Measurements from ENCODE around the gene ZNF672. TPM values are rescaled to one million over a fixed set of nuclear protein-coding genes. Genes with fewer than 3 reads are reported as not detected.
"Not testable (repeated sequence)": the region's sequence is repeated elsewhere in the genome, so short reads cannot be mapped to it uniquely, and the experiment has no call there.

Gene ZNF672
- total RNA-seq: 10 to 100 TPM; 42.2 to 47.6 TPM

GRCh38 chr1:248837781-248838356, at the start of gene ZNF672:
Gene ZNF672 (plus strand): TSS chr1:248838224. CDS start chr1:248847275, 9,051 bp downstream.
- no peaks in the 10 kb centered on the region for H3K9me3 Mint-ChIP-seq
- peaks cover 35% of the 10 kb centered on the region for H3K4me1 Mint-ChIP-seq (ENCODE audit: low read depth)
- peaks cover 0 to 1% of the 10 kb centered on the region in 2 donors for H3K36me3 Mint-ChIP-seq (ENCODE audit: insufficient read depth in 2 of 2)
- peak within 1 kb of the TSS; percentile 81 for H3K27ac Mint-ChIP-seq
- ATAC-seq (replicated peaks in 1 of 2) (peak; percentile 85 to 87), DNase-seq (peak; percentile 95 to 96)
- H3K27me3 Mint-ChIP-seq (ENCODE audit: low read depth): no peaks in the 10 kb centered on the region
- no peak within 1 kb of the TSS for H3K4me3 Mint-ChIP-seq

- H3K27me3 Mint-ChIP-seq (ENCODE audit: low read depth): peaks cover 21% of the 10 kb centered on the region
- no peak overlapping the region for H3K4me3 Mint-ChIP-seq
- no peaks in the 10 kb centered on the region for H3K36me3 Mint-ChIP-seq (ENCODE audit: insufficient read depth in 2 of 2)
- ATAC-seq (replicated peaks in 1 of 2): no peak
- peaks cover 11% of the 10 kb centered on the region for H3K4me1 Mint-ChIP-seq (ENCODE audit: low read depth)
- no peak for DNase-seq
- H3K27ac Mint-ChIP-seq: no peak overlapping the region
- H3K9me3 Mint-ChIP-seq: peaks cover 0 to 3% of the 10 kb centered on the region in 2 donors
Observed at GRCh38 chr1:248788327-248788726, 49.7 kb upstream of the ZNF672 start.

GRCh38 chr1:248789337-248789736, 48.7 kb upstream of the ZNF672 start:
- not testable (repeated sequence) for H3K36me3 Mint-ChIP-seq (ENCODE audit: insufficient read depth in 2 of 2); H3K27ac Mint-ChIP-seq; DNase-seq; ATAC-seq (replicated peaks in 1 of 2); H3K4me3 Mint-ChIP-seq; H3K9me3 Mint-ChIP-seq
- peaks cover 18% of the 10 kb centered on the region for H3K27me3 Mint-ChIP-seq (ENCODE audit: low read depth)
- H3K4me1 Mint-ChIP-seq (ENCODE audit: low read depth): peaks cover 20% of the 10 kb centered on the region

- Mint-ChIP-seq H3K4me1 (ENCODE audit: low read depth) (peaks cover 20% of the 10 kb centered on the region), H3K27ac (no peak overlapping the region), H3K9me3 (peaks cover 4 to 9% of the 10 kb centered on the region in 2 donors), H3K36me3 (ENCODE audit: insufficient read depth in 2 of 2) (peaks cover 3 to 6% of the 10 kb centered on the region in 2 donors), H3K27me3 (ENCODE audit: low read depth) (peaks cover 14% of the 10 kb centered on the region), H3K4me3 (no peak overlapping the region)
- ATAC-seq (replicated peaks in 1 of 2) (no peak), DNase-seq (no peak)
Observed at GRCh38 chr1:248790456-248790855, 47.6 kb upstream of the ZNF672 start.

GRCh38 chr1:248791010-248791409, 47.0 kb upstream of the ZNF672 start:
- DNase-seq: no peak
- H3K27me3 Mint-ChIP-seq (ENCODE audit: low read depth): peaks cover 8% of the 10 kb centered on the region
- no peak for ATAC-seq (replicated peaks in 1 of 2)
- peaks cover 16% of the 10 kb centered on the region for H3K4me1 Mint-ChIP-seq (ENCODE audit: low read depth)
- no peak overlapping the region for H3K27ac Mint-ChIP-seq
- peaks cover 3 to 6% of the 10 kb centered on the region in 2 donors for H3K36me3 Mint-ChIP-seq (ENCODE audit: insufficient read depth in 2 of 2)
- H3K9me3 Mint-ChIP-seq: peaks cover 4 to 9% of the 10 kb centered on the region in 2 donors
- no peak overlapping the region for H3K4me3 Mint-ChIP-seq

- peaks cover 4 to 9% of the 10 kb centered on the region in 2 donors for H3K9me3 Mint-ChIP-seq
- DNase-seq (no peak), ATAC-seq (replicated peaks in 1 of 2) (no peak)
- no peak overlapping the region for H3K4me3 Mint-ChIP-seq
- H3K27me3 Mint-ChIP-seq (ENCODE audit: low read depth): peaks cover 3% of the 10 kb centered on the region
- no peak overlapping the region for H3K27ac Mint-ChIP-seq
- peaks cover 9% of the 10 kb centered on the region for H3K4me1 Mint-ChIP-seq (ENCODE audit: low read depth)
- H3K36me3 Mint-ChIP-seq (ENCODE audit: insufficient read depth in 2 of 2): peaks cover 3 to 6% of the 10 kb centered on the region in 2 donors
Observed at GRCh38 chr1:248792342-248792741, 45.7 kb upstream of the ZNF672 start.

- peaks cover 4 to 9% of the 10 kb centered on the region in 2 donors for H3K9me3 Mint-ChIP-seq
- ATAC-seq (replicated peaks in 1 of 2): peak; percentile 88 to 94
Observed at GRCh38 chr1:248793592-248793991, 44.4 kb upstream of the ZNF672 start.

GRCh38 chr1:248794663-248795062, 43.4 kb upstream of the ZNF672 start:
- ATAC-seq (replicated peaks in 1 of 2); H3K9me3 Mint-ChIP-seq; H3K4me3 Mint-ChIP-seq; DNase-seq; H3K27ac Mint-ChIP-seq; H3K36me3 Mint-ChIP-seq (ENCODE audit: insufficient read depth in 2 of 2); H3K4me1 Mint-ChIP-seq (ENCODE audit: low read depth): not testable (repeated sequence)
- H3K27me3 Mint-ChIP-seq (ENCODE audit: low read depth): peaks cover 21% of the 10 kb centered on the region

More at GRCh38 chr1:248793592-248793991, 44.4 kb upstream of the ZNF672 start:
- H3K36me3 Mint-ChIP-seq (ENCODE audit: insufficient read depth in 2 of 2): peaks cover 3 to 6% of the 10 kb centered on the region in 2 donors
- H3K4me3 Mint-ChIP-seq: no peak overlapping the region
- no peak overlapping the region for H3K27ac Mint-ChIP-seq
- peaks cover 16% of the 10 kb centered on the region for H3K27me3 Mint-ChIP-seq (ENCODE audit: low read depth)
- peaks cover 9% of the 10 kb centered on the region for H3K4me1 Mint-ChIP-seq (ENCODE audit: low read depth)
- peak; percentile 19 to 42 for DNase-seq

GRCh38 chr1:248798791-248799190, 39.2 kb upstream of the ZNF672 start:
- peaks cover 6% of the 10 kb centered on the region for H3K4me1 Mint-ChIP-seq (ENCODE audit: low read depth)
- H3K27ac Mint-ChIP-seq: no peak overlapping the region
- DNase-seq (no peak), ATAC-seq (replicated peaks in 1 of 2) (no peak)
- H3K27me3 Mint-ChIP-seq (ENCODE audit: low read depth): peaks cover 21% of the 10 kb centered on the region
- peaks cover 3 to 5% of the 10 kb centered on the region in 2 donors for H3K9me3 Mint-ChIP-seq
- peaks cover 2 to 3% of the 10 kb centered on the region in 2 donors for H3K36me3 Mint-ChIP-seq (ENCODE audit: insufficient read depth in 2 of 2)
- no peak overlapping the region for H3K4me3 Mint-ChIP-seq

- H3K36me3 Mint-ChIP-seq (ENCODE audit: insufficient read depth in 2 of 2): no peaks in the 10 kb centered on the region
- peaks cover 10% of the 10 kb centered on the region for H3K4me1 Mint-ChIP-seq (ENCODE audit: low read depth)
- no peak overlapping the region for H3K4me3 Mint-ChIP-seq
- no peak for DNase-seq
- no peak for ATAC-seq (replicated peaks in 1 of 2)
- H3K9me3 Mint-ChIP-seq: no peaks in the 10 kb centered on the region
- peak overlapping the region; percentile 76 for H3K27ac Mint-ChIP-seq
- H3K27me3 Mint-ChIP-seq (ENCODE audit: low read depth): peaks cover 21% of the 10 kb centered on the region
Observed at GRCh38 chr1:248800459-248800858, 37.6 kb upstream of the ZNF672 start.

- H3K9me3 Mint-ChIP-seq: no peaks in the 10 kb centered on the region
- H3K4me1 Mint-ChIP-seq (ENCODE audit: low read depth): peaks cover 20% of the 10 kb centered on the region
- no peaks in the 10 kb centered on the region for H3K36me3 Mint-ChIP-seq (ENCODE audit: insufficient read depth in 2 of 2)
- no peak overlapping the region for H3K4me3 Mint-ChIP-seq
- no peak for ATAC-seq (replicated peaks in 1 of 2)
- peaks cover 17% of the 10 kb centered on the region for H3K27me3 Mint-ChIP-seq (ENCODE audit: low read depth)
- no peak overlapping the region for H3K27ac Mint-ChIP-seq
- DNase-seq: no peak
Observed at GRCh38 chr1:248802454-248802853, 35.6 kb upstream of the ZNF672 start.

GRCh38 chr1:248803501-248803900, 34.5 kb upstream of the ZNF672 start:
- H3K27ac Mint-ChIP-seq; H3K9me3 Mint-ChIP-seq; H3K36me3 Mint-ChIP-seq (ENCODE audit: insufficient read depth in 2 of 2); H3K27me3 Mint-ChIP-seq (ENCODE audit: low read depth); ATAC-seq (replicated peaks in 1 of 2); DNase-seq; H3K4me3 Mint-ChIP-seq: not testable (repeated sequence)
- H3K4me1 Mint-ChIP-seq (ENCODE audit: low read depth): peaks cover 20% of the 10 kb centered on the region

- no peaks in the 10 kb centered on the region for H3K9me3 Mint-ChIP-seq
- H3K27ac Mint-ChIP-seq: no peak overlapping the region
- DNase-seq (no peak), ATAC-seq (replicated peaks in 1 of 2) (no peak)
- H3K36me3 Mint-ChIP-seq (ENCODE audit: insufficient read depth in 2 of 2): no peaks in the 10 kb centered on the region
- no peaks in the 10 kb centered on the region for H3K27me3 Mint-ChIP-seq (ENCODE audit: low read depth)
- H3K4me3 Mint-ChIP-seq: no peak overlapping the region
- peaks cover 20% of the 10 kb centered on the region for H3K4me1 Mint-ChIP-seq (ENCODE audit: low read depth)
Observed at GRCh38 chr1:248804771-248805681, 33.0 kb upstream of the ZNF672 start.

Measured in activated T-cell treated with anti-CD3 and anti-CD28 coated beads, Interleukin-2, amount 50 U/mL, for 72 hours (primary cell).